Natural killer cell (primary cell): ENCODE data around the gene TMEM52B. TPM values are rescaled to one million over a fixed set of nuclear protein-coding genes. Genes with fewer than 3 reads are reported as not detected.

Source experiments
- ATAC-seq, 3 donors: fragments of 150-1000 bp in 2 of 3; fragments of 200-7000 bp in 1 of 3; cut with Tn5 transposase; 1 replicate in 1 of 3; 2 replicates in 2 of 3; pipeline ENCODE4 v1.10.0; 2021; ENCODE audit warnings: mild to moderate bottlenecking in 2 of 3, moderate library complexity in 2 of 3
- DNase-seq, 2 donors: peaks; one replicate each; pipeline versions ENCODE4 v3.0.0 to v3.0.0-alpha.2; 2013 to 2021; ENCODE audit warnings: mixed read lengths in 1 of 2
- H3K27ac ChIP-seq: one replicate; pipeline ENCODE4 v1.5.1; 2013; ENCODE audit warnings: mild to moderate bottlenecking, low read length
- H3K27me3 ChIP-seq: one replicate; pipeline ENCODE4 v1.6.1; 2013; ENCODE audit warnings: low read length; ENCODE audit not compliant: control insufficient read depth, insufficient read depth
- H3K36me3 ChIP-seq: one replicate; pipeline ENCODE4 v1.6.1; 2013; ENCODE audit warnings: low read length; ENCODE audit not compliant: control insufficient read depth, insufficient read depth
- H3K4me1 ChIP-seq: one replicate; pipeline ENCODE4 v1.6.1; 2013; ENCODE audit warnings: low read length; ENCODE audit not compliant: control insufficient read depth, insufficient read depth
- H3K4me3 ChIP-seq: one replicate; pipeline ENCODE4 v1.5.1; 2013; ENCODE audit warnings: low read length
- H3K9me3 ChIP-seq: one replicate; pipeline ENCODE4 v1.6.1; 2013; ENCODE audit warnings: low read length; ENCODE audit not compliant: control insufficient read depth, insufficient read depth
- H3K27ac Mint-ChIP-seq, 2 donors: one replicate each; pipeline ENCODE4 v1.8.0; 2022; ENCODE audit warnings: mild to moderate bottlenecking in 2 of 2, mixed read lengths in 2 of 2, moderate library complexity in 1 of 2
- H3K27me3 Mint-ChIP-seq, 2 donors: one replicate each; pipeline ENCODE4 v1.8.0; 2022; ENCODE audit warnings: low read depth in 2 of 2, mixed read lengths in 2 of 2
- H3K36me3 Mint-ChIP-seq: one replicate; pipeline ENCODE4 v1.8.0; 2022; ENCODE audit warnings: mixed read lengths
- H3K4me1 Mint-ChIP-seq, 2 donors: one replicate each; pipeline ENCODE4 v1.8.0; 2022; ENCODE audit warnings: mixed read lengths in 2 of 2
- H3K4me3 Mint-ChIP-seq: one replicate; pipeline ENCODE4 v1.8.0; 2022; ENCODE audit warnings: mild to moderate bottlenecking, moderate library complexity, mixed read lengths
- H3K9me3 Mint-ChIP-seq, 2 donors: one replicate each; pipeline ENCODE4 v1.8.0; 2022; ENCODE audit warnings: mixed read lengths in 2 of 2
- CTCF ChIP-seq: fragments of 200-600 bp; IDR thresholded peaks from one replicate; pipeline ENCODE4 v1.8.0; 2022; ENCODE audit warnings: antibody characterized with exemption
- WGBS: methylation state at CpG from one replicate; pipeline ENCODE4 v1.1.7; 2013; ENCODE audit warnings: missing lambda C conversion rate; ENCODE audit not compliant: insufficient coverage; 5-methylcytosine and 5-hydroxymethylcytosine counted together
- intact Hi-C: fragments of 100-400 bp; cut with micrococcal nuclease; formaldehyde crosslinking; loops from one replicate; pipeline ENCODE4 v1.14.2; 2022
- total RNA-seq, 4 donors: library from RNA; stranded (reverse); fragments of 120-200 nt in 1 of 4; gene quantifications; one replicate each; pipeline versions ENCODE4 v1.2.3 to v1.2.4, GENCODE V29; 2013 to 2022

TMEM52B gene
- total RNA-seq, 3 donors from 2014 or later (not counting 1 experiment from before 2014, with no cell fraction given) = 1.5 TPM; not detected in 2

- peaks cover 3% of the 10 kb centered on the region for H3K4me1 ChIP-seq
- 86% methylated on average over 2 of the region's 3 CpGs for WGBS
- Mint-ChIP-seq H3K36me3 (no peaks in the 10 kb centered on the region), H3K9me3 (no peaks in the 10 kb centered on the region), H3K4me3 (no peak overlapping the region), H3K27ac (no peak overlapping the region), H3K4me1 (no peaks in the 10 kb centered on the region), H3K27me3 (peaks cover 19 to 32% of the 10 kb centered on the region in 2 donors)
- H3K36me3 ChIP-seq = no peaks in the 10 kb centered on the region
- ATAC-seq (no peak), DNase-seq (no peak)
- H3K27me3 ChIP-seq = no peaks in the 10 kb centered on the region
- intact Hi-C loops = no loop called here
- H3K27ac ChIP-seq = no peak overlapping the region
- H3K9me3 ChIP-seq = no peaks in the 10 kb centered on the region
- no peak overlapping the region for H3K4me3 ChIP-seq
- TF ChIP-seq CTCF = no peak
Measured at GRCh38 chr12:10169104-10169503, 9.7 kb upstream of the TMEM52B start.

GRCh38 chr12:10170216-10170615 lies 8.6 kb upstream of the TMEM52B start:
- peaks cover 21 to 42% of the 10 kb centered on the region in 2 donors for H3K27me3 Mint-ChIP-seq
- peaks cover 3% of the 10 kb centered on the region for H3K4me1 ChIP-seq
- intact Hi-C loops = no loop called here
- DNase-seq (no peak), ATAC-seq (no peak)
- no peak overlapping the region for H3K27ac ChIP-seq
- no peaks in the 10 kb centered on the region for H3K4me1 Mint-ChIP-seq
- no peaks in the 10 kb centered on the region for H3K9me3 ChIP-seq
- H3K9me3 Mint-ChIP-seq = no peaks in the 10 kb centered on the region
- H3K27me3 ChIP-seq = no peaks in the 10 kb centered on the region
- no peak for TF ChIP-seq CTCF
- no peaks in the 10 kb centered on the region for H3K36me3 Mint-ChIP-seq
- H3K4me3 Mint-ChIP-seq = no peak overlapping the region
- 77% methylated on average over 5 of the region's 5 CpGs for WGBS
- H3K36me3 ChIP-seq = no peaks in the 10 kb centered on the region
- H3K4me3 ChIP-seq = no peak overlapping the region
- no peak overlapping the region for H3K27ac Mint-ChIP-seq

GRCh38 chr12:10171973-10172728 lies 6.7 kb upstream of the TMEM52B start, which contains the start of gene OLR1:
Gene OLR1 (minus strand): TSS chr12:10172132. CDS start chr12:10172077, 55 bp downstream.
- H3K27ac ChIP-seq = no peak within 1 kb of the TSS
- H3K36me3 ChIP-seq = no peaks in the 10 kb centered on the region
- no peaks in the 10 kb centered on the region for H3K36me3 Mint-ChIP-seq
- no peaks in the 10 kb centered on the region for H3K9me3 ChIP-seq
- WGBS = 89% methylated on average over 6 of the region's 7 CpGs
- no peak for DNase-seq
- no peak for TF ChIP-seq CTCF
- H3K4me3 ChIP-seq = no peak within 1 kb of the TSS
- intact Hi-C loops = no loop called here
- no peaks in the 10 kb centered on the region for H3K27me3 ChIP-seq
- no peak within 1 kb of the TSS for H3K4me3 Mint-ChIP-seq
- no peaks in the 10 kb centered on the region for H3K9me3 Mint-ChIP-seq
- peaks cover under 1% of the 10 kb centered on the region for H3K4me1 ChIP-seq
- no peaks in the 10 kb centered on the region for H3K4me1 Mint-ChIP-seq
- ATAC-seq = no peak
- H3K27me3 Mint-ChIP-seq = peaks cover 22 to 42% of the 10 kb centered on the region in 2 donors
- H3K27ac Mint-ChIP-seq = no peak within 1 kb of the TSS
